Activated CD8-positive, alpha-beta T cell treated with anti-CD3 and anti-CD28 coated beads for 36 hours (primary cell): ENCODE results near the gene XRCC2. TPM values are rescaled to one million over a fixed set of nuclear protein-coding genes. Genes with fewer than 3 reads are reported as not detected.

Experiments
- ATAC-seq: fragments of 200-7000 bp; cut with Tn5 transposase; one replicate; pipeline ENCODE4 v1.10.0; 2021; ENCODE audit warnings: mild to moderate bottlenecking, moderate library complexity
- CTCF ChIA-PET: fragments of 350-600 bp; sonication (Branson Sonifier 250); formaldehyde crosslinking; loops from one replicate; lab custom pipeline; 2021; ENCODE audit warnings: antibody characterized with exemption; lab: Charles Lee
- POLR2A ChIA-PET: fragments of 350-600 bp; sonication (Branson Sonifier 250); formaldehyde crosslinking; loops from one replicate; lab custom pipeline; 2021; ENCODE audit warnings: antibody characterized with exemption; lab: Charles Lee
- DNase-seq: peaks from one replicate; pipeline ENCODE4 v3.0.0-alpha.2; 2020
- H3K27ac Mint-ChIP-seq: one replicate; pipeline ENCODE4 v1.8.0; 2021; ENCODE audit warnings: mild to moderate bottlenecking, mixed read lengths
- H3K27me3 Mint-ChIP-seq: one replicate; pipeline ENCODE4 v1.8.0; 2021; ENCODE audit warnings: mixed read lengths
- H3K36me3 Mint-ChIP-seq: one replicate; pipeline ENCODE4 v1.8.0; 2021; ENCODE audit warnings: low read depth, mixed read lengths
- H3K4me1 Mint-ChIP-seq: one replicate; pipeline ENCODE4 v1.8.0; 2021; ENCODE audit warnings: low read depth, mixed read lengths
- H3K4me3 Mint-ChIP-seq: one replicate; pipeline ENCODE4 v1.8.0; 2021; ENCODE audit warnings: mild to moderate bottlenecking, moderate library complexity, mixed read lengths
- H3K9me3 Mint-ChIP-seq: one replicate; pipeline ENCODE4 v1.8.0; 2021; ENCODE audit warnings: mixed read lengths
- CTCF ChIP-seq: fragments of 200-600 bp; IDR thresholded peaks from one replicate; pipeline ENCODE4 v1.8.0; 2022; ENCODE audit warnings: antibody characterized with exemption, mild to moderate bottlenecking
- intact Hi-C: fragments of 100-400 bp; cut with micrococcal nuclease; formaldehyde crosslinking; loops from one replicate; pipeline ENCODE4 v1.10.0; 2022
- total RNA-seq, 2 experiments: library from RNA; stranded (reverse); gene quantifications; one replicate each; pipeline ENCODE4 v1.2.3, GENCODE V29; 2021

XRCC2 gene
- total RNA-seq, 2 experiments from 2014 or later = 16.6 to 17.2 TPM

- Mint-ChIP-seq H3K4me1 (no peaks in the 10 kb centered on the region), H3K4me3 (no peak overlapping the region), H3K27me3 (no peaks in the 10 kb centered on the region), H3K36me3 (no peaks in the 10 kb centered on the region), H3K9me3 (no peaks in the 10 kb centered on the region), H3K27ac (no peak overlapping the region)
- CTCF ChIA-PET = no interaction called here
- no peak for DNase-seq
- TF ChIP-seq CTCF = no peak
- intact Hi-C loops = no loop called here
- POLR2A ChIA-PET = no interaction called here
- ATAC-seq = no peak
Measured at GRCh38 chr7:152683297-152683696, 7.4 kb upstream of the XRCC2 start.

- Mint-ChIP-seq H3K27me3 (no peaks in the 10 kb centered on the region), H3K27ac (no peak overlapping the region), H3K4me3 (peak overlapping the region; percentile 26), H3K4me1 (peaks cover 9% of the 10 kb centered on the region), H3K36me3 (peaks cover 13% of the 10 kb centered on the region), H3K9me3 (no peaks in the 10 kb centered on the region)
- CTCF ChIA-PET = interaction anchor here (1.2 kb wide), 1 partner anchor 29 kb away, joined by 3 read pairs; no protein-coding TSS in a partner anchor
- no peak for ATAC-seq
- intact Hi-C loops = no loop called here
- no peak for TF ChIP-seq CTCF
- POLR2A ChIA-PET = interaction anchor here (1.5 kb wide), 1 partner anchor 10 kb away, joined by 3 read pairs; no protein-coding TSS in a partner anchor
- DNase-seq = no peak
Measured at GRCh38 chr7:152677808-152678670, 2.1 kb upstream of the XRCC2 start.

GRCh38 chr7:152674860-152675758 lies 832 bp downstream of the XRCC2 start:
- Mint-ChIP-seq H3K4me1 (peaks cover 9% of the 10 kb centered on the region), H3K27me3 (no peaks in the 10 kb centered on the region), H3K36me3 (peaks cover 20% of the 10 kb centered on the region), H3K27ac (peak overlapping the region; percentile 95), H3K4me3 (peak overlapping the region; percentile 86), H3K9me3 (no peaks in the 10 kb centered on the region)
- no peak for TF ChIP-seq CTCF
- intact Hi-C loops = no loop called here
- ChIA-PET POLR2A (interaction anchor here (1.7 kb wide), 2 partner anchors 14 to 211 kb away, joined by 4 read pairs; no protein-coding TSS in a partner anchor), CTCF (interaction anchor here (1.8 kb wide), 1 partner anchor 31 kb away, joined by 4 read pairs; no protein-coding TSS in a partner anchor)
- ATAC-seq = no peak
- DNase-seq = peak; percentile 43

- Mint-ChIP-seq H3K4me3 (no peak overlapping the region), H3K4me1 (peaks cover 9% of the 10 kb centered on the region), H3K36me3 (peaks cover 25% of the 10 kb centered on the region), H3K27ac (no peak overlapping the region), H3K9me3 (no peaks in the 10 kb centered on the region), H3K27me3 (no peaks in the 10 kb centered on the region)
- ChIA-PET CTCF (no interaction called here), POLR2A (interaction anchor here (1.7 kb wide), 1 partner anchor 210 kb away, joined by 4 read pairs; no protein-coding TSS in a partner anchor)
- DNase-seq (no peak), ATAC-seq (no peak)
- intact Hi-C loops = no loop called here
- no peak for TF ChIP-seq CTCF
Measured at GRCh38 chr7:152673897-152674296, 2.0 kb downstream of the XRCC2 start.
